GM21423 (cell line): Measurements from ENCODE around the gene TMEM107.

ENCODE experiments used
- ATAC-seq: cut with Tn5 transposase; IDR thresholded peaks from one replicate; pipeline ENCODE4 v1.9.1; 2021; ENCODE audit warnings: mild to moderate bottlenecking, moderate library complexity; ENCODE audit not compliant: unreplicated experiment

TMEM107 gene

GRCh38 chr17:8138672-8139371, 37.4 kb downstream of the TMEM107 start:
- ATAC-seq = peak; percentile 81

- no peak for ATAC-seq
These were observed 37.9 kb downstream of the TMEM107 start for GRCh38 chr17:8138374-8138671.

- ATAC-seq = no peak
These were observed 38.4 kb downstream of the TMEM107 start for GRCh38 chr17:8137645-8138373.

- ATAC-seq = no peak
These were observed 42.2 kb downstream of the TMEM107 start for GRCh38 chr17:8133941-8134340.

GRCh38 chr17:8133399-8133798, 42.8 kb downstream of the TMEM107 start:
- no peak for ATAC-seq

- ATAC-seq = no peak
These were observed 44.2 kb downstream of the TMEM107 start for GRCh38 chr17:8131844-8132441.

- ATAC-seq = no peak
These were observed 47.9 kb downstream of the TMEM107 start for GRCh38 chr17:8128125-8128784.

- ATAC-seq = no peak
These were observed 49.6 kb downstream of the TMEM107 start for GRCh38 chr17:8126491-8127066.

- no peak for ATAC-seq
These were observed 50.2 kb downstream of the TMEM107 start for GRCh38 chr17:8125947-8126490.

- no peak for ATAC-seq
These were observed 50.8 kb downstream of the TMEM107 start for GRCh38 chr17:8125154-8125946.

- no peak for ATAC-seq
These were observed 51.6 kb downstream of the TMEM107 start for GRCh38 chr17:8124350-8125153.

- no peak for ATAC-seq
These were observed 52.4 kb downstream of the TMEM107 start, which contains the start of gene HES7 for GRCh38 chr17:8123695-8124349. Gene HES7 (minus strand): TSS chr17:8124106. CDS start chr17:8124084, 22 bp downstream.

- ATAC-seq = no peak
These were observed 53.1 kb downstream of the TMEM107 start for GRCh38 chr17:8122924-8123694.
